ENCODE data around the gene KDSR. TPM values are rescaled to one million over a fixed set of nuclear protein-coding genes. Genes with fewer than 3 reads are reported as not detected.

The KDSR gene
- total RNA-seq, 1 experiment from 2014 or later, result 108 TPM

DNA sequence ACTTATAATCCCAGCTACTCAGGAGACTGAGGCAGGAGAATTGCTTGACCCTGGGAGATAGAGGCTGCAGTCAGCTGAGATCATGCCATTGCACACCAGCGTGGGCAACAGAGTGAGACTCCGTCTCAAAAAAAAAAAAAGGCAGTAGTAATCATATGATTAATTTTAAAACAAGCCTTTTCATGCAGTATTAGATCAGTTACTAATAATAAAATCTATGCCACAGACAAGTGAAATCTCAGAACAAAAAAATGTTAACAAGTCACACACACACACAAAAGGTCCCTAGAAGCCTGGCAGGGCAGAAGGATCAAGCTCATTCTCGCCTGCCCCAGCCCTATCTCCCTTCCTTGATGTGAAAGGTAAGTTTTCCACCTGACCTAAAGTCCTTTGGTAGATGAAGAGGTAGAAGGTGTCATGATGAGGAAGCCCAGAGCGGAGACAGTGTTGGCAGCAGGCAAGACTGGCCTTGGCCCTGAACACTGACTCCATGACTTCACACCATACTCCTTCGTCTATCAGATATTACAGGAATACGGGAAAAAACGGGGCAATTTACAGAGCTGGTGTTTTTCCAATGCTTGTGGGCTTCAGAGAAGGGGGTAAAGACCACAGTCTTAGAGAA is 10.6 kb downstream of the KDSR start:
- TF ChIP-seq, protein P1, sequence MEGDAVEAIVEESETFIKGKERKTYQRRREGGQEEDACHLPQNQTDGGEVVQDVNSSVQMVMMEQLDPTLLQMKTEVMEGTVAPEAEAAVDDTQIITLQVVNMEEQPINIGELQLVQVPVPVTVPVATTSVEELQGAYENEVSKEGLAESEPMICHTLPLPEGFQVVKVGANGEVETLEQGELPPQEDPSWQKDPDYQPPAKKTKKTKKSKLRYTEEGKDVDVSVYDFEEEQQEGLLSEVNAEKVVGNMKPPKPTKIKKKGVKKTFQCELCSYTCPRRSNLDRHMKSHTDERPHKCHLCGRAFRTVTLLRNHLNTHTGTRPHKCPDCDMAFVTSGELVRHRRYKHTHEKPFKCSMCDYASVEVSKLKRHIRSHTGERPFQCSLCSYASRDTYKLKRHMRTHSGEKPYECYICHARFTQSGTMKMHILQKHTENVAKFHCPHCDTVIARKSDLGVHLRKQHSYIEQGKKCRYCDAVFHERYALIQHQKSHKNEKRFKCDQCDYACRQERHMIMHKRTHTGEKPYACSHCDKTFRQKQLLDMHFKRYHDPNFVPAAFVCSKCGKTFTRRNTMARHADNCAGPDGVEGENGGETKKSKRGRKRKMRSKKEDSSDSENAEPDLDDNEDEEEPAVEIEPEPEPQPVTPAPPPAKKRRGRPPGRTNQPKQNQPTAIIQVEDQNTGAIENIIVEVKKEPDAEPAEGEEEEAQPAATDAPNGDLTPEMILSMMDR (IDR thresholded peaks at IDR 0.05; ENCODE audit: unreplicated experiment), result no peak
- H3K4me3 Mint-ChIP-seq (ENCODE audit: unreplicated experiment), result no peak overlapping the region
- H3K36me3 Mint-ChIP-seq (ENCODE audit: insufficient read depth, unreplicated experiment), result peaks cover 94% of the 10 kb centered on the region
- no peak overlapping the region for H3K27ac Mint-ChIP-seq (ENCODE audit: low read depth, unreplicated experiment)
- no peak for DNase-seq (ENCODE audit: unreplicated experiment)
- ChIA-PET POLR2A (interaction anchor here (0.5 to 2.0 kb wide), 4 partner anchors 9 to 11 kb away, joined by 3 to 13 read pairs (median 8); partner anchors contain the start of gene KDSR), CTCF (interaction anchor here (0.6 to 1.0 kb wide), 3 partner anchors 9 to 563 kb away, joined by 3 to 4 read pairs (median 3); no protein-coding TSS in a partner anchor)
- no peaks in the 10 kb centered on the region for H3K27me3 Mint-ChIP-seq (ENCODE audit: insufficient read depth, unreplicated experiment)
- no TSS peak for BruUV-seq (replicated peaks)
- H3K9me3 Mint-ChIP-seq (ENCODE audit: unreplicated experiment), result no peaks in the 10 kb centered on the region
- intact Hi-C loops (cut with micrococcal nuclease), result no loop called here
- H3K4me1 Mint-ChIP-seq (ENCODE audit: insufficient read depth, unreplicated experiment), result no peaks in the 10 kb centered on the region

DNA sequence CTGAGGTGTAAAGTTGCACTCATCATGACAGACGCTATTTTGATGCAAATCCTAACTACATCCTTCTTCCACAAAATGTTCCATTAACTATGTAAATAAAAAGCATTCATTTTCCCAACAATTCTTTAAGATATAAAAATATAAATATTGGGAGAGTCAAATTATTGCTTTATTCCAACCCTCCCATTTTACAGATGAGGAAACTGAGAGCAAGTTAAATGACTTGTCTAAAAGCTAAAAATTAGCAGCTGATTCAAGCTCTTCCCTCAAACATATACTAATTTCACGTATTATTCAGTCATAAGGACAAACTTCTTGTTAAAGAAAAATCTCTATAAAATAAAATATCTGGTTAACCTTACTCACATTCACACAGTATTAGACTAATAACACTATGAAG is 16.8 kb downstream of the KDSR start:
- ChIA-PET CTCF (interaction anchor here (2.2 kb wide), 1 partner anchor 89 kb away, joined by 7 read pairs; no protein-coding TSS in a partner anchor), POLR2A (interaction anchor here (0.6 to 5.2 kb wide), 7 partner anchors 8 to 620 kb away, joined by 3 to 32 read pairs (median 5); partner anchors contain the start of genes KDSR and VPS4B)
- Mint-ChIP-seq H3K9me3 (ENCODE audit: unreplicated experiment) (no peaks in the 10 kb centered on the region), H3K4me3 (ENCODE audit: unreplicated experiment) (no peak overlapping the region), H3K4me1 (ENCODE audit: insufficient read depth, unreplicated experiment) (peaks cover 19% of the 10 kb centered on the region), H3K27ac (ENCODE audit: low read depth, unreplicated experiment) (no peak overlapping the region), H3K36me3 (ENCODE audit: insufficient read depth, unreplicated experiment) (peaks cover 97% of the 10 kb centered on the region), H3K27me3 (ENCODE audit: insufficient read depth, unreplicated experiment) (no peaks in the 10 kb centered on the region)
- intact Hi-C loops (cut with micrococcal nuclease), result no loop called here
- no TSS peak for BruUV-seq (replicated peaks)
- DNase-seq (ENCODE audit: unreplicated experiment), result no peak
- TF ChIP-seq, protein P1 (IDR thresholded peaks at IDR 0.05; ENCODE audit: unreplicated experiment), result no peak

DNA sequence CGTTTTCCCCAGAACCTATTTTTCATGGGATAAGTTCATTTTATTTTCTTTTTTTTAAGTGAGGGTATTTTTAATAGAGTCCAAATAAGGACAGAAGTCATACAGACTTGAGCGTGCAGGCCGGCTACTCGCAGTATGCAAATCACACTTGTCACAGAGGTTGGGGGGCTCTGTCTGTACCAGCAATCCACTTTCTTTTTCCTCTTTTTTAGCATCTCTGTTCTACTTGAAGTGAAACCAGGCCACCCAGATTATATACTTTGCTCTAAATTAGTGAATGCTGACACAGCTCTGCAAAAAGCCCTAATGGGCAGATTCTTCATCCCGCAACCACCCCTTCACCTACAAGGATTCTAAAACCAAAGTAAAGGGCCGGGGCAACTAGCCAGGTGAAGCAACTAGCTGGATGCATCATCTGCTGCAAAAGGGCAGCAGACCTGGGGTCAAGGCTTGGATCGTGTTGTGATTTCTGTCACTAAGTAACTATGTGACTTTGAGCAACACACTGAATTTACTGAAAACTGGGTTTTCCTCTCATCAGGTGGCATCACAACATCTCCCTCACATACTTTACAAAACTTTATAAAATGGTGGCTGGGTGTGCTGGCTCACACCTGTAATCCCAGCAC is 18.4 kb downstream of the KDSR start:
- no TSS peak for BruUV-seq (replicated peaks)
- TF ChIP-seq, protein P1 (IDR thresholded peaks at IDR 0.05; ENCODE audit: unreplicated experiment), result no peak
- H3K4me1 Mint-ChIP-seq (ENCODE audit: insufficient read depth, unreplicated experiment), result peaks cover 24% of the 10 kb centered on the region
- no peaks in the 10 kb centered on the region for H3K27me3 Mint-ChIP-seq (ENCODE audit: insufficient read depth, unreplicated experiment)
- no peaks in the 10 kb centered on the region for H3K9me3 Mint-ChIP-seq (ENCODE audit: unreplicated experiment)
- no peak overlapping the region for H3K4me3 Mint-ChIP-seq (ENCODE audit: unreplicated experiment)
- ChIA-PET CTCF (interaction anchor here (1.1 kb wide), 1 partner anchor 151 kb away, joined by 4 read pairs; no protein-coding TSS in a partner anchor), POLR2A (interaction anchor here (5.2 kb wide), 1 partner anchor 17 kb away, joined by 32 read pairs; no protein-coding TSS in a partner anchor)
- no peak for DNase-seq (ENCODE audit: unreplicated experiment)
- no peak overlapping the region for H3K27ac Mint-ChIP-seq (ENCODE audit: low read depth, unreplicated experiment)
- intact Hi-C loops (cut with micrococcal nuclease), result no loop called here
- peaks cover 97% of the 10 kb centered on the region for H3K36me3 Mint-ChIP-seq (ENCODE audit: insufficient read depth, unreplicated experiment)

DNA sequence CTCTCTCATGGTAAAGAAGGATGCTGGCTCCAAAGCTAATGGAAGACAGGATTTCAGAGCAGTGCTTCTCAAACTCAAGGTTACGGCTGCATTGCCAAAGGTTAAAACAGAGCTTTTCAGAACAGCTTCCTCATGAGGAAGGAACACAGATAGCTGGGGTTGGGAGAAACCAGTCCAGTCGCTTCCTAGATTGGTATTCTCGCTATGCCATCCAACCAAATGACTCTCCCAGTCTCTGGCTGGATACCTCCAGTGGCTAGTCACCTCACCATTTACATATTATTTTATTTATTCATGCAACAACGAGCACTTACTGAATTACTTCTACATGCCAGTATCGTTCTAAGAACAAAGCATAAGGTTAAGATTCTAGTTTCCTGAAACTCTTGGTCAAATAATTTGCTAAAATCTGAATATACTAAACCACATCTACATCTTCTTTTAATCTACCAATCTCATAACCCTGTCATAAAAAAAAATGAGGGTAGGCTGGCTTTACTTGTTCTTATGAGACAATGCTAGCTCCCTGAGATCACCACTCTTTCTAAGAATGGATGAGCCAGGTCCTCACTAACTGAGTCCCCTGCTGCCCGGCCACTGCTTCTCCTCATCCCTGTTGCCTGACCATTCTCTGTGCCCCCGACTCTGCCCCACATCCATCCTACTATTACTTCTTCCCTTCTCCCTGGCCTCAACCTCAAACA is 20.4 kb downstream of the KDSR start:
- Mint-ChIP-seq H3K4me1 (ENCODE audit: insufficient read depth, unreplicated experiment) (peaks cover 29% of the 10 kb centered on the region), H3K27ac (ENCODE audit: low read depth, unreplicated experiment) (peak overlapping the region; percentile 87), H3K36me3 (ENCODE audit: insufficient read depth, unreplicated experiment) (peaks cover 98% of the 10 kb centered on the region), H3K4me3 (ENCODE audit: unreplicated experiment) (peak overlapping the region; percentile 5), H3K9me3 (ENCODE audit: unreplicated experiment) (no peaks in the 10 kb centered on the region), H3K27me3 (ENCODE audit: insufficient read depth, unreplicated experiment) (no peaks in the 10 kb centered on the region)
- DNase-seq (ENCODE audit: unreplicated experiment), result no peak
- intact Hi-C loops (cut with micrococcal nuclease), result no loop called here
- TF ChIP-seq, protein P1 (IDR thresholded peaks at IDR 0.05; ENCODE audit: unreplicated experiment), result no peak
- ChIA-PET POLR2A (interaction anchor here (0.6 to 4.0 kb wide), 20 partner anchors 10 to 712 kb away, joined by 3 to 30 read pairs (median 4); partner anchors contain the start of genes KDSR, SERPINB5 and VPS4B), CTCF (interaction anchor here (0.5 to 2.0 kb wide), 8 partner anchors 11 to 330 kb away, joined by 3 to 8 read pairs (median 4); no protein-coding TSS in a partner anchor)
- BruUV-seq (replicated peaks), result no TSS peak

Data from MCF 10A (cell line).